ENCODE results near the gene RIMKLB.
"Not testable (repeated sequence)": the region's sequence is repeated elsewhere in the genome, so short reads cannot be mapped to it uniquely, and the experiment has no call there.

RIMKLB gene

GRCh38 chr12:8689681-8690080 lies 8.1 kb upstream of the RIMKLB start:
- no peak overlapping the region for H3K27ac ChIP-seq
- no peak for DNase-seq (ENCODE audit: low read depth, low spot score)

- peak overlapping the region; percentile 0 for H3K27ac ChIP-seq
- DNase-seq (ENCODE audit: low read depth, low spot score), result no peak
Measured at GRCh38 chr12:8692573-8692972, 5.2 kb upstream of the RIMKLB start.

GRCh38 chr12:8695116-8695515 lies 2.7 kb upstream of the RIMKLB start:
- no peak for DNase-seq (ENCODE audit: low read depth, low spot score)
- no peak overlapping the region for H3K27ac ChIP-seq

DNA sequence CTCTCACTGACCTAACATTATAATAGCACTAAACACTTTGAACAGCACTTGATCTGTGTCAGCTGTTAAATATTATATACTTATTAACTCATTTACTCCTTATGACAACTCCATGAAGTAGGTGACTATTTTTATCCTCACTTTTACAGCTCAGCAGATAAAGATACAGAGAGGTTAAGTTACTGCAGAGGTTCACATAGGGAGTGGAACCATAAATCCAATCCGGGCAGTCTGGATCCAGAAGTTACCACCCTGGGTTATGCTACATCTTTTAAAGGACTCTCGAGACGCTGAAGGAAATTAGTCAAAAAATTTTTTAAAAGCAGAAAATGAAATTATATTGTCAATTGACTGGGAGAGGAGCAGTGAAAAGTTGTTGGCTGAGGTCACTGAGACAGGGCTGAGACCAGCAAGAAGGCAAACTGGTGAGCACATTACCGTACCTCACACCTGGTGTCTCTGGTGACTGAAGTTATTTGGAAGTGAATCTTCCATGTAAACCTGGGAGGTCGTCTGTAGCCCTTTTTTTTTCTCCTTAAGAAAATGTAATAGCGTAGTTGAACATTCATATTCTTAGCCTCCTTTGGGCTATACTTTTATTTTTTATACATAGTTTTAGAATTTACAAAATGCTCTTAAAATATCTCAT lies 1.2 kb upstream of the RIMKLB start:
- H3K27ac ChIP-seq, result peak overlapping the region; percentile 75
- no peak for DNase-seq (ENCODE audit: low read depth, low spot score)

GRCh38 chr12:8697120-8697475 lies 693 bp upstream of the RIMKLB start:
- DNase-seq (ENCODE audit: low read depth, low spot score), result no peak
- peak overlapping the region; percentile 75 for H3K27ac ChIP-seq

DNA sequence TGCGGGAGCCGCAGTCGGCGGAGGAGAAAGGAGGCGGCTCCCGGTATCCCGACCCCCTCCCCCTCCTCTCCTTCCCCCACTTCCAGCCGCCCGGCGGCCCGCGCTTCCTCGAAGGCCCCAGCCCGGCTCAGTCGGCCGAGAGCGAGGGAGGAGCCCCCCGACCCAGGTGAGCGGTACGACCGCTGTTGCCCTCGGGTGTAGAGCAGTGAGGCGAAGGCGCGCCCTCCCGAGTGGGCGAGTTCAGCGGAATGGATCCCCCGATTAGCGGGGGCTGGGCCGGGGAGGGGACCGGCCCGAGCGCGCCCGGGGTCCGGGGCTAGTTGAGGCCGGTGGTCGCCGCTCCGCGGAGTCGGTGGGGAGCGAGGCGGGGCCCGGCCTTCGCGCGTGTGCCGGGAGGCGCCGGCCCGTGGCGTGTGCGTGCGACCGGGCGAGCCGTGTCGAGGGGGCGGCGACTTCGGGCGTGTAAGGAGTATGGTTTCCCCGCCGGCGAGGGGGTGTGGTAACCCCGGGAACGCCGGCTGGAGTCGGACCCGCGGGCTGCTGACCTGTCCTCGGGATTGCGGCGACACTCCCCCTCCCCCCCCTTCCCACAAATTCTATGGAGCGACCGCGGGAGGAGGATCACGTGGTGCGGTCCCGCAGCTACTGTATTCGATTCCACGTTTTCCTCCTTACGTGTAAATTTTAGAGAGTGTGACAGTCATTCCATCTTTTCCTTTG lies 501 bp downstream of the RIMKLB start:
- DNase-seq (ENCODE audit: low read depth, low spot score), result no peak
- peak overlapping the region; percentile 75 for H3K27ac ChIP-seq

GRCh38 chr12:8698879-8699278 lies 1.1 kb downstream of the RIMKLB start:
- DNase-seq (ENCODE audit: low read depth, low spot score), result no peak
- H3K27ac ChIP-seq, result peak overlapping the region; percentile 75

DNA sequence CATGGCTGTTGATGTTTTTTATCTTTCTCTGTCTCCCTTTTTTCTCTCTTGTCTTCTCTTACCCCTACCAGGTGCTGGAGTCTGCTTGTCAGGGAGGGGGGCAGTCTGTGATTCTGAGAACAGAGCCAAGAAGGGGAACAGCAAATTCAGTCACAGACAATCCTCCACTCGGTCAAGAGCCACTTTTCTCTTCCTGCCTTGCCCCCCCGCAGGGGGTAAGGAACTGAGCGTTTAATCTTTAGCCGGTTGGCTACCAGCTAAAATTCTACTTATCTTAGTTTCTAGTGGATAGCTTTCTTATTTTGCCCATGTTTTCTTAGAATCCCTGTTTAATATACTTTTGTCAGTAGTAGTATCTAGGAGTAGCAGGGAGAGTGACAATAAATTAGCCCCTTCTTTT lies 1.9 kb downstream of the RIMKLB start:
- DNase-seq (ENCODE audit: low read depth, low spot score), result no peak
- no peak overlapping the region for H3K27ac ChIP-seq

DNA sequence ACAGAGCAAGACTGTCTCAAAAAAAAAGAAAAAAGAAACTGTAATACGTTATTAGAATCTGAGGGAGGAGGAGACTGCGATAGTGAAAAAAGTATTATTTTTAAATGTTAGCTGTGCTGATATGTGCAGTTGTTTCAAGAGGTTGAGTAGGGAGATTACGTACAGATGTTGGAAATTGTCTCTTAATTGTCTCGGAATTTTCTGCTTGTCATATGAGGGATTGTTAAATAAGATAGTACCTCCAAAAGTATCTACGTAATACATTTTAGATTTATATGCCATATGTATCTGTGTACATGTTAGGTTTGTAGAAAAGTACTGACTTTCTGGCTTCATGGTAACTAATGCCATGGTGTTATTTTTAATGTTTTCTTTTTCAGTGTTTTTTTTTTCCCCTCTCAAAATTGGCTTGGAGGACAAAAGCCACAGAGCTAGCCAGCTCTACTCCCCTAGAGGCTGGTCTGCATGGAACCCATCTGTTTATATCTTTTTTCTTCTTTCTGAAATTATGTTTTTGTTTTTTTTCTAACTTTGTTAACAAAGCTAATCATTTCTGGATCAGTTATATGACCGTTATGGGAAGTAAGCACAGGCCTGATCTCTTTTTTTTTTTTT lies 3.4 kb downstream of the RIMKLB start:
- no peak overlapping the region for H3K27ac ChIP-seq
- DNase-seq (ENCODE audit: low read depth, low spot score), result no peak

GRCh38 chr12:8702159-8702558 lies 4.4 kb downstream of the RIMKLB start:
- no peak for DNase-seq (ENCODE audit: low read depth, low spot score)
- H3K27ac ChIP-seq, result no peak overlapping the region

DNA sequence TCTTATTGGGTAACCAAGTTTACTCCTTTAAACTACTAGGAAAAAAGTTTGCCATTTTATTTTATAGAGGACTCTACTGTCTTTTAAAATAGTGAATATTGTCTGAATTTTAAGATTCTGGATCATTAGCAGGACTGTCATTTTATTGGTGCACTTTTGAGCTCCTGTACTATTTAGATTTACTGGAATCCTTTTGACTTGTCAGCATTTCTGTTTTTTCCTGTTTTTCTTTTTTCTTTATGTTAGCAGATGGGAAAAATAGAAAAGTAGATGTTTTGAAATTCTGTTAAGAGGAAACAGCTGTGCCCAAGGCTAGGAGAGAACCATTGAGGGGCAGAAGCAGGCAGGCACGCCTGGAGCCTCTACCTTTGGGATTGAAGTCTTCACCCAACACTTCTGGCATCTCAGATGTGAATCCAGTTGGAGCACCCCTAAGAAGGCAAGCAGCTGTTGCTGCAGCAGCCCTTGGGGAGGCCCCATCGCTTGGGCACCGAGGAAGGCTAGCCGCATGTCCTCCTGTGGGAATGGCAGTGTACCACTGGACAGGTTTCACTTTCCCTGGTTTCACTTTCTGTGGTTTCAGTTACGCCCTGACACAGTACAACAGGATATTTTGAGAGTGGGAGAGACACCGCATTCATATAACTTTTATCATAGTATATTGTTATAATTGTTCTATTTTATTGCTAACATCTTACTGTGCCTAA lies 11.5 kb downstream of the RIMKLB start:
- H3K27ac ChIP-seq, result no peak overlapping the region
- DNase-seq (ENCODE audit: low read depth, low spot score), result no peak

DNA sequence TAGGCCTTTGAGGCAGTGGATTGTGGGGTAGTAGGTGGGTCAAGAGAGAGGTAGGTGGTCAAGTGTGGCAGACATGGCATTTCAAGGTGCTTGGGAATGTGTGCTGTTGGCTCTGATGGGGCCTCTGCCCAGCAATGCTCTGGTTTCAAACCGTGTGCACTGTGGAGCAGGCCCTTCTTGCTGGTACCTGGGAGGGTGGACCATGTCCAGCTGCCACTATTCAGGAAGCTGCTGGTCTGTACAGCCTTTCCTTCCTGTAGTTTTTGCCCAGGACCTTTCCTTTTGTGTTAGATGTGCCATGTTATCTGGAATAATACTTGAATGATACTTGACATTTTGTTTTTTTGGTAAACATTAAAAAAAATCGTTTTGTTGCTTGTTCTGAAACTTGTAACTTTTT lies 14.8 kb downstream of the RIMKLB start:
- no peak for DNase-seq (ENCODE audit: low read depth, low spot score)
- H3K27ac ChIP-seq, result no peak overlapping the region

DNA sequence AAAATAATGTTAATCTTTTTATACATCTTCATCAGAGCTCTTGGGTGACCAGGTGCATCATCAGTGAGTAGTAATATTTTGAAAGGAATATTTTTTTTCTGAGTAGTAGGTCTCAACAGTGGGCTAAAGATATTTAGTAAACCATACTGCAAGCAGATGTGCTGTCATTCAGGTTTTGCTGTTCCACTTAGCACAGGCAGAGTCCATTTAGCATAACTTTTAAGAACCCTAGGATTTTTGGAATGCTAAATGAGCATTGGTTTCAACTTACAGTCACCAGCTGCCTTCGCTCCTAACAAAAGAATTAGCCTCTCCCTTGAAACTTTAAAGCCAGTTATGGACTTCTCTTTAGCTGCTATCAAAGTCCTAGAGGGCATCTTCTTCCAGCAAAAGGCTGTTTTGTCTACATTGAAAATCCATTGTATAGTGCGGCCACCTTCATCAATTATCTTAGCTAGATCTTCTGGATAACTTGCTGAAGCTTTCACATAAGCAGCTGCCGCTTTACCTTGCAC lies 24.6 kb downstream of the RIMKLB start:
- no peak for DNase-seq (ENCODE audit: low read depth, low spot score)

GRCh38 chr12:8734873-8735381 lies 37.1 kb downstream of the RIMKLB start:
- no peak overlapping the region for H3K27ac ChIP-seq
- no peak for DNase-seq (ENCODE audit: low read depth, low spot score)

More for the DNA sequence above, 24.6 kb downstream of the RIMKLB start:
- no peak overlapping the region for H3K27ac ChIP-seq

GRCh38 chr12:8742501-8742900 lies 44.7 kb downstream of the RIMKLB start:
- no peak overlapping the region for H3K27ac ChIP-seq
- peak; percentile 16 for DNase-seq (ENCODE audit: low read depth, low spot score)

DNA sequence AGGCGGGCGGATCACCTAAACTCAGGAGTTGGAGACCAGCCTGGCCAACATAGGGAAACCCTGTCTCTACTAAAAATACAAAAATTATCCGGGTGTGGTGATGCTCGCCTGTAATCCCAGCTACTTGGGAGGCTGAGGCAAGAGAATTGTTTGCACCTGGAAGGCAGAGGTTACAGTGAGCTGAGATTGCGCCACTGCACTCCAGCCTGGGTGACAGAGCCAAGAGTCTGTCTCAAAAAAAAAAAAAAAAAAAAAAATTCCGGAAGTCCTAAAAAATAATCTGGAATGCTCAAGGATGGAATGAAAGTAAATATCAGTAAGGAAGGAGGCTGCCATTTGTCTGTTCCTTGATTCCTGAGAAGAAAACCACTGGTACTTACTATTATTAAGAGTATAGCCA lies 45.3 kb downstream of the RIMKLB start:
- DNase-seq (ENCODE audit: low read depth, low spot score); H3K27ac ChIP-seq: not testable (repeated sequence)

- DNase-seq (ENCODE audit: low read depth, low spot score), result not testable (repeated sequence)
Measured at GRCh38 chr12:8745631-8746030, 47.8 kb downstream of the RIMKLB start.

GRCh38 chr12:8746046-8746445 lies 48.3 kb downstream of the RIMKLB start:
- no peak for DNase-seq (ENCODE audit: low read depth, low spot score)
- no peak overlapping the region for H3K27ac ChIP-seq

More at GRCh38 chr12:8745631-8746030, 47.8 kb downstream of the RIMKLB start:
- H3K27ac ChIP-seq, result not testable (repeated sequence)

DNA sequence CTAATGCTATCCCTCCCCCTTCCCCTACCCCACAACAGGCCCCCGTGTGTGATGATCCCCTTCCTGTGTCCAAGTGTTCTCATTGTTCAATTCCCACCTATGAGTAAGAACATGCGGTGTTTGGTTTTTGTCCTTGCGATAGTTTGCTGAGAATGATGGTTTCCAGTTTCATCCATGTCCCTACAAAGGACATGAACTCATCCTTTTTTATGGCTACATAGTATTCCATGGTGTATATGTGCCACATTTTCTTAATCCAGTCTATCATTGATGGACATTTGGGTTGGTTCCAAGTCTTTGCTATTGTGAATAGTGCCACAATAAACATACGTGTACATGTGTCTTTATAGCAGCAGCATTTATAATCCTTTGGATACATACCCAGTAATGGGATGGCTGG lies 62.3 kb downstream of the RIMKLB start:
- DNase-seq (ENCODE audit: low read depth, low spot score); H3K27ac ChIP-seq: not testable (repeated sequence)

DNA sequence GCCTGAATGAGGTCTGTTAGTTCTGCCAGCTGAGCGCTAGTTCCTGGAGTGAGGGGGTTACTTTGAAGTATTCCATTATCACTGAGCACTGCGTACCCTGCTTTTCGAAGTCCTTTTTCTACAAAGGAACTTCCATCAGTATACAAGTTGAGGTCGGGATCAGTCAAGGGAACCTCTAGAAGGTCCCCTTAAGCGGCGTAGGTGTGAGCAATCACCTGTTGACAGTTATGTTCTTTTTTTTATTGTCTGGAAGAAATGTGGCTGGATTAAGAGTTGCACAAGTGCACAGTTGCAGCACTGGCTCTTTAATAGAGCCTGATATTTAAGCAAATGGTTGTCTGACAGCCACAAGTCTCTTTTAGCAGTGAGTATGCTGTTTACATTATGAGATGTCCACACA lies 64.9 kb downstream of the RIMKLB start:
- not testable (repeated sequence) for DNase-seq (ENCODE audit: low read depth, low spot score); H3K27ac ChIP-seq

All from epithelial cell of prostate (primary cell).